ENCODE results near the gene MYL7. TPM values are rescaled to one million over a fixed set of nuclear protein-coding genes. Genes with fewer than 3 reads are reported as not detected.

MYL7 gene
- total RNA-seq, 1 experiment from 2014 or later: not detected

DNA sequence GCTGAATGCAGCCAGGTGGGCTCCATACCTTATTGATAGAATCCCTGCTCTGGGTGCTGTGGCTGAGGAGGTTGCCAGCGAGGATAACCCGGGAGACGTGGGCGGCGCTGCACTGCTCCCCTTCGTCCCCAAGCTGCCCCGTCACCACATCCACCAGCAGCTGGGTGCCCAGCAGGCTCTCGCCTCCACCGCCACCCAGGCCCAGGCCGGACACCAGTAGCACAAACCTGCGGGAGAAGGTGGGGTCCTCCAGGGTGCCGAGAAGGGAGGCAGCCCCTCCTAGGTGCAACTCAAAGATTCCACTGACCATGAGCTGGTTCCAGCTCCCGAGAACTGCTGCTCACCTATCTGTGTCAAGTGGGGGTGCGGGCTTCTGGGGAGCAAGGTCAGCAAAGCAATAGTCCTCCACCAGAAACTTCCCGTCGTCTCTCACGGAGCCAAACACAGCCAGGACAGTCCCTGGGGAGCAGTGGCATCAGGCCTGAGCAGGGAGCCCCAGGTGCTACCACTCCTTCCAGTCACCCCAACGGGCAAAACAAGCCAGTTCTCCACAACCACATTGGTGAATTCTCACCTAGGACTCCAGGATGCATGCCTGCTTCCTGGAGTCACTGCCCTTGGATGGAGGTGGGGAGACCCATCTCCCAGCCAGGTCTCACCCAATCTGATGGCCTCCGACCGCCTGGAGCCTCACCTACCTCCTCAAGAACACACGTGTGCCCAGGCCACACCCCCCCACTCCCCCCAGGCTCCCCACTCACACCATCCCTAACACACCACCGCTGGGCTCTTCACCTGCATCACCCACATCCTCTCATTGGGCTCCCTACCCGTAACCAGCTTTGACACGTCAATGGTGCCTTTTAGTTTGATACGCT is 24.1 kb downstream of the MYL7 start:
- H3K27me3 ChIP-seq (replicated peaks; ENCODE audit: insufficient read depth, low read depth, low read length, poor library complexity): no peaks in the 10 kb centered on the region
- BruUV-seq (replicated peaks): no TSS peak
- peaks cover 10% of the 10 kb centered on the region for H3K4me1 ChIP-seq (ENCODE audit: insufficient read depth, low read length, poor library complexity, severe bottlenecking)
- peaks cover 70% of the 10 kb centered on the region for H3K36me3 ChIP-seq (ENCODE audit: insufficient read depth, low read length, poor library complexity, severe bottlenecking)
- POLR2A ChIA-PET (ENCODE audit: low non-redundant PET): no interaction called here
- no peak for TF ChIP-seq EZH2 (IDR thresholded peaks at IDR 0.05; ENCODE audit: borderline replicate concordance, low read depth, low read length, poor library complexity, severe bottlenecking)
- TF ChIP-seq, protein P1, sequence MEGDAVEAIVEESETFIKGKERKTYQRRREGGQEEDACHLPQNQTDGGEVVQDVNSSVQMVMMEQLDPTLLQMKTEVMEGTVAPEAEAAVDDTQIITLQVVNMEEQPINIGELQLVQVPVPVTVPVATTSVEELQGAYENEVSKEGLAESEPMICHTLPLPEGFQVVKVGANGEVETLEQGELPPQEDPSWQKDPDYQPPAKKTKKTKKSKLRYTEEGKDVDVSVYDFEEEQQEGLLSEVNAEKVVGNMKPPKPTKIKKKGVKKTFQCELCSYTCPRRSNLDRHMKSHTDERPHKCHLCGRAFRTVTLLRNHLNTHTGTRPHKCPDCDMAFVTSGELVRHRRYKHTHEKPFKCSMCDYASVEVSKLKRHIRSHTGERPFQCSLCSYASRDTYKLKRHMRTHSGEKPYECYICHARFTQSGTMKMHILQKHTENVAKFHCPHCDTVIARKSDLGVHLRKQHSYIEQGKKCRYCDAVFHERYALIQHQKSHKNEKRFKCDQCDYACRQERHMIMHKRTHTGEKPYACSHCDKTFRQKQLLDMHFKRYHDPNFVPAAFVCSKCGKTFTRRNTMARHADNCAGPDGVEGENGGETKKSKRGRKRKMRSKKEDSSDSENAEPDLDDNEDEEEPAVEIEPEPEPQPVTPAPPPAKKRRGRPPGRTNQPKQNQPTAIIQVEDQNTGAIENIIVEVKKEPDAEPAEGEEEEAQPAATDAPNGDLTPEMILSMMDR (conservative IDR thresholded peaks at IDR 0.05; ENCODE audit: low read depth, low read length): no peak
- no peaks in the 10 kb centered on the region for H3K9me3 ChIP-seq (ENCODE audit: low read depth, low read length, poor library complexity, severe bottlenecking)
- DNase-seq (ENCODE audit: low spot score): no peak
- intact Hi-C loops (cut with micrococcal nuclease; ENCODE audit: unreplicated experiment): no loop called here
- H3K4me3 ChIP-seq (ENCODE audit: low read depth, low read length, poor library complexity, severe bottlenecking): no peak overlapping the region
- CTCF ChIA-PET: no interaction called here
- H3K27ac ChIP-seq (ENCODE audit: low read depth, low read length, poor library complexity, severe bottlenecking): no peak overlapping the region

DNA sequence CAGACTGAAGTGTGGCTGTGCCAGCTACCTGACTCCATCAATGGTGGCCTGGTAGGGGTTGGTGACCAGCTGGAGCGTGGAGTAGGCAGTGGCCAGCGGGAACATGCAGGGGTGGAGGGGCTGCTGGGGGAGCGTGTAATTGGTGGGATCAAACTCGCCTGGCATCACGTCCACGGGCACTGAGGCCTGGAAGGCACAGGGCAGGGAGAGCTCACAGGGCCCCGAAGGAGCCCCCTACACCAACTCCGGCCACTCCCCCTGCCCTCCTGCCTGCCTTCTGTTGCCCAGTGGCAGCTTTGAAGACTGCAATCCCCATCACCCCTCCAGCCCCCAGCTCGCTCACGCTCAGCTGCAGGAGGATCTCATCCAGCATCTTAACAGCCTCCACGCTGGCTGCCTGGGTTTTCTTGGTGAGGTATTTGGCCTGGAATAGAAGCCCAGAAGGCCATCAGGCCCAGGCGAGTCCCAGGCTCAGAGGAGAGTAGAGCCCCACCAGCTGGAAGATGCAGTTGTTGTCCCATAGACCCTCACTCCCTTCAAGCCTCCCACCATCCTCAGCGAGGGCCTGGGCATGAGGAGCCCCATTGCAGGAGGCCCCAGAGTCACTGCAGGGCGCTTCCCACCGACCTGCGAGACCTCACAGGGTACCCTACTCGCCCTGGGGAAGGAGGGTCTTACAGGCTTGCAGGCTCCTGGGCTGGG is 24.9 kb downstream of the MYL7 start:
- TF ChIP-seq, protein P1 (conservative IDR thresholded peaks at IDR 0.05; ENCODE audit: low read depth, low read length): no peak
- no peak for TF ChIP-seq EZH2 (IDR thresholded peaks at IDR 0.05; ENCODE audit: borderline replicate concordance, low read depth, low read length, poor library complexity, severe bottlenecking)
- intact Hi-C loops (cut with micrococcal nuclease; ENCODE audit: unreplicated experiment): no loop called here
- H3K27ac ChIP-seq (ENCODE audit: low read depth, low read length, poor library complexity, severe bottlenecking): no peak overlapping the region
- POLR2A ChIA-PET (ENCODE audit: low non-redundant PET): no interaction called here
- BruUV-seq (replicated peaks): no TSS peak
- CTCF ChIA-PET: no interaction called here
- H3K27me3 ChIP-seq (replicated peaks; ENCODE audit: insufficient read depth, low read depth, low read length, poor library complexity): no peaks in the 10 kb centered on the region
- no peak overlapping the region for H3K4me3 ChIP-seq (ENCODE audit: low read depth, low read length, poor library complexity, severe bottlenecking)
- H3K36me3 ChIP-seq (ENCODE audit: insufficient read depth, low read length, poor library complexity, severe bottlenecking): peaks cover 62% of the 10 kb centered on the region
- H3K9me3 ChIP-seq (ENCODE audit: low read depth, low read length, poor library complexity, severe bottlenecking): no peaks in the 10 kb centered on the region
- DNase-seq (ENCODE audit: low spot score): no peak
- H3K4me1 ChIP-seq (ENCODE audit: insufficient read depth, low read length, poor library complexity, severe bottlenecking): peaks cover 2% of the 10 kb centered on the region

DNA sequence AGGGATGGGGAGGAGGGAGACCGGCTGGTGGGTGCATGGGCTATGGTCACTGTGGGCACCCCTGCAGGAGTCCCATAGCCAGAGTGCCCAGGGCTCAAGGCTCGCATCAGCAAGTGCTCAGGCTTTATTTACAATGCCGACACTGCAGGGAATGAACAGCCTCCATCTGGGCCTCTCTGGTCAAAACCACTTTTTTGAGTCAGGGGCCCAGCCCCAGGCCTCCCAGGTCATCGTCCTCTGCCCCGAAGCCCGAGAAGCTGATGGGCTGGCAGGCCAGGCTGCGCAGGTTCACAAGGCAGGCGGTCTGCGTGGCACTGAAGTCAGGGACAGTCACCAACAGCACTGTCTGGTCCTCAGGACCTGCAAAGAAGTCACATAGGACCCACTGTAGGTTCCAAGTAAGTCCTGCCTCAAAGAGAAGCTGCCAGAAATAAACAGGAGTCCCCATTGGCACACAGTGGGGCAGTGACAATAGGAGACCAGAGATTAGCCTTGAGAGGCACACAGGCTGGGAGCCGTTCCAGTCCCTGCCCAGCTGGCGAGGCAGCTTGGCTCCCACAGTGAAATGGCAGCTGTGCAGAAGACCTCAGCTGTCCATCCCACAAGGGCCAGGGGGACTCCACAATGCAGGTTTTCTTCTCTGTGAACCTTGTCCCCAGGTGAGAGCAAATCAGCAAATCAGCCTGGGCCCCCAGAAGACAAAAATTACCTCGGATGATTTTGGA is 26.4 kb downstream of the MYL7 start:
- Histone ChIP-seq H3K4me3 (ENCODE audit: low read depth, low read length, poor library complexity, severe bottlenecking) (no peak overlapping the region), H3K4me1 (ENCODE audit: insufficient read depth, low read length, poor library complexity, severe bottlenecking) (no peaks in the 10 kb centered on the region), H3K27me3 (replicated peaks; ENCODE audit: insufficient read depth, low read depth, low read length, poor library complexity) (no peaks in the 10 kb centered on the region), H3K27ac (ENCODE audit: low read depth, low read length, poor library complexity, severe bottlenecking) (no peak overlapping the region), H3K36me3 (ENCODE audit: insufficient read depth, low read length, poor library complexity, severe bottlenecking) (peaks cover 47% of the 10 kb centered on the region), H3K9me3 (ENCODE audit: low read depth, low read length, poor library complexity, severe bottlenecking) (no peaks in the 10 kb centered on the region)
- BruUV-seq (replicated peaks): no TSS peak
- intact Hi-C loops (cut with micrococcal nuclease; ENCODE audit: unreplicated experiment): no loop called here
- TF ChIP-seq, protein P1 (conservative IDR thresholded peaks at IDR 0.05; ENCODE audit: low read depth, low read length): no peak
- no peak for TF ChIP-seq EZH2 (IDR thresholded peaks at IDR 0.05; ENCODE audit: borderline replicate concordance, low read depth, low read length, poor library complexity, severe bottlenecking)
- no peak for DNase-seq (ENCODE audit: low spot score)
- CTCF ChIA-PET: no interaction called here
- POLR2A ChIA-PET (ENCODE audit: low non-redundant PET): no interaction called here

All from A673 (cell line).